HFFc6 (cell line): ENCODE results near the gene SLC35A2. TPM values are rescaled to one million over a fixed set of nuclear protein-coding genes. Genes with fewer than 3 reads are reported as not detected.
A peak's percentile ranks its signal among the peaks of the same experiment; 100 is the strongest.

Experiments used
- DNase-seq: peaks from one replicate; pipeline ENCODE4 v3.0.0-alpha.2; 2018
- H3K27ac Mint-ChIP-seq: 2 replicates; pipeline ENCODE4 v1.8.0; 2020; ENCODE audit warnings: mild to moderate bottlenecking, mixed read lengths
- H3K27me3 Mint-ChIP-seq: 2 replicates; pipeline ENCODE4 v1.8.0; 2021; ENCODE audit warnings: mild to moderate bottlenecking, moderate library complexity, mixed read lengths; ENCODE audit not compliant: insufficient read depth
- H3K36me3 Mint-ChIP-seq: 2 replicates; pipeline ENCODE4 v1.8.0; 2021; ENCODE audit warnings: low read depth, mixed read lengths
- H3K4me1 Mint-ChIP-seq: 2 replicates; pipeline ENCODE4 v1.8.0; 2020; ENCODE audit warnings: low read depth, mixed read lengths
- H3K4me3 Mint-ChIP-seq: 2 replicates; pipeline ENCODE4 v1.8.0; 2020; ENCODE audit warnings: mild to moderate bottlenecking, moderate library complexity, mixed read lengths
- H3K9me3 Mint-ChIP-seq: 2 replicates; pipeline ENCODE4 v1.8.0; 2020; ENCODE audit warnings: mild to moderate bottlenecking, mixed read lengths
- long read RNA-seq: library from polyadenylated mRNA; unstranded; transcript quantifications from one replicate; pipeline ENCODE4 v2.0.0, GENCODE V29; 2019
- total RNA-seq, 6 experiments: library from RNA; stranded (reverse); fragmentation: NEBNext Ultra II Directional; extraction: Animal tissue kit (Norgen Biotek cat#: 25700); gene quantifications; 2 replicates in 1 of 6; 3 replicates in 5 of 6; pipeline ENCODE4 v1.2.3, GENCODE V29; 2021
- TF ChIP-seq, protein P1 (sequence below): fragments of 200-600 bp; sonication (generic); IDR thresholded peaks from 2 replicates; pipeline ENCODE4 v1.5.0; 2021; ENCODE audit warnings: antibody characterized with exemption, mild to moderate bottlenecking

Gene SLC35A2
- total RNA-seq, result 10 to 100 TPM; 45.0 to 53.7 (median 47.0) TPM
- long read RNA-seq, transcript SLC35A2-204 (4 exons, 3,047 nt), result major isoform, 18 of 39 reads
- long read RNA-seq, transcript SLC35A2-207 (4 exons, 1,739 nt), result minor isoform, 6 of 39 reads
- long read RNA-seq, partial matches to known transcripts, result 2 of 39 reads
- long read RNA-seq, other reads (novel, unspliced or antisense), result 4 of 39 reads

DNA sequence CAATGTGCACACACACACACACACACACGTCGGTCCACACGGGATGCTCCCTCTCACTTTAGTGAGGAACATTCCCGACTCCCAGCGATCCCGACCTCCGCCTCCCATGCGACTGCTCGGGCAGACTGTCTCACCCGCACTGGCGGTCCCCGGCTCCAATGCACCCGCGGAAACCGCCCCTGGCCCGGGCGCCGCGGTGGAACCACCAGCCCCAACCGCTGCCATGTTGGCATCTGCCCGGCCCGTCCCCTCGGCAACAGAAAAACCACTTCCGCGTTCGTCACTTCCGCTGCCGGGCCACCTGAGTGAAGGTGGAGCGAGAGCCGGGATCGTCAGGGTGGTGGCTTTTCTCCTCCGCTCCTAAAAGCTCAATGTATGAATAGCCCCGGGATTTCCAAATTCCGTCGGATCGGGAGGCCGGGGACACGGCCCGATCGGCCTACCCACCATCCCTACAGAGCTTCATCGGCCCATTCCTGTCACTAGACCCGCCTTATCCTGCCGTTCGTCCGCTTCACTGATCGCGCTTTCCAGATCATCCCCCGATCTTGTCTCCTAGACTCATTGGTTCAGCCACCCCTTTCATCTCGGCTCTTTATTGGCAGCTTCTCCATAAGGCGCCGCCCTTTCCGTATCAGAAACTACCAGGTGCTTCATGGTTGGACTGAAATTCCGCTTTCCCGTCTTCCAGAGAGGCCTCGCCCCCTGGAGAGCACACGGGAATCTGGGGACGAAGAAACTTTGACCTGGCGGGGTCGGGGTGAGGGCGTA is at the start of gene SLC35A2:
TSS of gene SLC35A2 (minus strand) at position 235 of the 771 bp plus-strand sequence. CDS start at position 225, 10 bp downstream.
- Mint-ChIP-seq H3K27me3 (no peaks in the 10 kb centered on the region), H3K36me3 (peaks cover 11% of the 10 kb centered on the region), H3K4me1 (peaks cover 9% of the 10 kb centered on the region), H3K4me3 (peak within 1 kb of the TSS; percentile 96), H3K9me3 (no peaks in the 10 kb centered on the region), H3K27ac (peak within 1 kb of the TSS; percentile 96)
- TF ChIP-seq, protein P1, sequence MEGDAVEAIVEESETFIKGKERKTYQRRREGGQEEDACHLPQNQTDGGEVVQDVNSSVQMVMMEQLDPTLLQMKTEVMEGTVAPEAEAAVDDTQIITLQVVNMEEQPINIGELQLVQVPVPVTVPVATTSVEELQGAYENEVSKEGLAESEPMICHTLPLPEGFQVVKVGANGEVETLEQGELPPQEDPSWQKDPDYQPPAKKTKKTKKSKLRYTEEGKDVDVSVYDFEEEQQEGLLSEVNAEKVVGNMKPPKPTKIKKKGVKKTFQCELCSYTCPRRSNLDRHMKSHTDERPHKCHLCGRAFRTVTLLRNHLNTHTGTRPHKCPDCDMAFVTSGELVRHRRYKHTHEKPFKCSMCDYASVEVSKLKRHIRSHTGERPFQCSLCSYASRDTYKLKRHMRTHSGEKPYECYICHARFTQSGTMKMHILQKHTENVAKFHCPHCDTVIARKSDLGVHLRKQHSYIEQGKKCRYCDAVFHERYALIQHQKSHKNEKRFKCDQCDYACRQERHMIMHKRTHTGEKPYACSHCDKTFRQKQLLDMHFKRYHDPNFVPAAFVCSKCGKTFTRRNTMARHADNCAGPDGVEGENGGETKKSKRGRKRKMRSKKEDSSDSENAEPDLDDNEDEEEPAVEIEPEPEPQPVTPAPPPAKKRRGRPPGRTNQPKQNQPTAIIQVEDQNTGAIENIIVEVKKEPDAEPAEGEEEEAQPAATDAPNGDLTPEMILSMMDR, result no peak
- DNase-seq, result peak; percentile 66

DNA sequence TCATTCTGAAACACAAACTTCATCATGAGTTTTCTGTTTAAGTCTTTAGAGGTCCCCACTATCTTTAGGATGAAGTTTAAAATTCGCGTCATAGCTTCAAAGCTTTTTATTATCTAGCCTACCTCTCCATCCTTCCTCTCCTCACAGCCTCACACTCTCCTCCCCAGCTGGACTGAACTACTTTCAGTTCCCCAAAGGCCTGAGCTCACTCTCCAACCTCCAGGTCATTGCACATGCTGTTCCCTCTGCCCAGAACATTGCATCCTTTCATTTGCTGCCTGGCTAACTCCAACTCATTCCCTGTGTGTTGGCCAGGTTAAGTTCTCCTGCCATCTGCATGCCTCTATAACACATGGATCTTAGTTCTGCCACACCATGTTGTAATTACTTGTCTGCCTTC is 48.8 kb upstream of the SLC35A2 start:
- peaks cover 17% of the 10 kb centered on the region for H3K4me1 Mint-ChIP-seq
- peak overlapping the region; percentile 100; the same call in 1 of the 2 replicates for H3K27ac Mint-ChIP-seq
- H3K4me3 Mint-ChIP-seq, result peak overlapping the region; percentile 23; the same call in 1 of the 2 replicates
- TF ChIP-seq, protein P1, result no peak
- no peaks in the 10 kb centered on the region for H3K36me3 Mint-ChIP-seq
- H3K27me3 Mint-ChIP-seq, result no peaks in the 10 kb centered on the region; the same call in 1 of the 2 replicates
- DNase-seq, result no peak
- H3K9me3 Mint-ChIP-seq, result no peaks in the 10 kb centered on the region

DNA sequence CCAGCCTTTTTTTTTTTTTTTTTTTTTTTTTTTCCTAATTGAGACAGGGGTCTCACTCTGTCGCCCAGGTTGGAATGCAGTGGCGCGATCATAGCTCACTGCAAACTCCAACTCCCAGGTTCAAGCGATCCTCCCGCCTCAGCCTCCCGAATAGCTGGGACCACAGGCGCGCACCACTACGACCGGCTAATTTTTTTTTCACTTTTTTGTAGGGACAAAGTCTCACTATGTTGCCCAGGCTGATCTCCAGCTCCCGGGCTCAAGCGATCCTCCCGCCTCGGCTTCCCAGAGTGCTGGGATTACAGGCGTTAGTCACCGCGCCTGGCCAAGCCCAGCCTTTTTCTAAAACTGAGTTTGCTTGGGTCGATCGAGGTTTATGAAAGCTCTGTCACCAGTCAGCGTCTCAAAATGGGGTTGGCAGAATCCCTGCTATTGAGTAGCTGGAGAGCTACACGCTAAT is 47.2 kb upstream of the SLC35A2 start:
- H3K36me3 Mint-ChIP-seq, result no peaks in the 10 kb centered on the region
- peaks cover 22% of the 10 kb centered on the region for H3K4me1 Mint-ChIP-seq
- peak overlapping the region; percentile 100 for H3K27ac Mint-ChIP-seq
- no peaks in the 10 kb centered on the region for H3K9me3 Mint-ChIP-seq
- TF ChIP-seq, protein P1, result no peak
- H3K27me3 Mint-ChIP-seq, result no peaks in the 10 kb centered on the region; the same call in 1 of the 2 replicates
- peak overlapping the region; percentile 98 for H3K4me3 Mint-ChIP-seq
- DNase-seq, result peak; percentile 64

DNA sequence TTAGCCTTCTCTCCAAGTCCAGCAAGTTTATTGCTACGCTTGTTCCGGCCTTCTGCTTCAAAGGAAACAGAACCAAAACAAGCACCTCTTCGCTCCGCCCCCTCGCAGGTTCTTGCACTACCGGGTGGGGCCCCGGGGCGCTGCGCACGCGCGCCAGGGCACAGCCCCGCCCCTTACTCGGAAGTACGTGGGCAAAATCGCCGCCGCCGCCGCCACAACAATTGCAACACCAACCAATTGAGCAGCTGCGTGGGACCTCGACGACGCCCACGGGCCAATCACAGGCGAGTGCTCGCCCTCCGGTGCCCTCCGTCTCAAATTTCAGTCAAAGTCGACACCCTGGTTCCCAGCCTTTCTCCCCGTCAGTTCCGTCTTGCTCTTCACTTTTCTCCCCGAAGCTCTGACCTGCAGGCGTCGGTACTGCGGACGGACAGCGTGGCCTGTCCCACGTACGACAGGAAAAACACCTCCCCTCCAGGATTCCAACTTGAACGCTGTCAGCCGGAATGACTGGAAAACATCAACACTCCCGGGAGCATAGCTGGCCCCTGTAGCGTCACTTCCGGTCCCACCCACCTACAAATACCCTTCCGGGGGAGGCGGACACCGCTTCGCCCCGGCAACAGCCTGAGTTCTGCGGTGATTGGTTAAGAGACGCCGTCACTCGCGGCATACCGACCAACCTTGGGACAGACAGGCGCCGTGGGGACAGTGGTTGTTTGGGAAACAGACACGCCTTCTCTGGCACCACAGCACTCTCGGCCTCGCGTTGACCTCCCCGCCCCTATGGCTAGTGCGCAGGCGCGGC is 46.6 kb upstream of the SLC35A2 start:
- DNase-seq, result peak; percentile 97
- H3K4me3 Mint-ChIP-seq, result peak overlapping the region; percentile 98
- H3K27me3 Mint-ChIP-seq, result no peaks in the 10 kb centered on the region; the same call in 1 of the 2 replicates
- H3K27ac Mint-ChIP-seq, result peak overlapping the region; percentile 100
- peaks cover 22% of the 10 kb centered on the region for H3K4me1 Mint-ChIP-seq
- H3K9me3 Mint-ChIP-seq, result no peaks in the 10 kb centered on the region
- no peaks in the 10 kb centered on the region for H3K36me3 Mint-ChIP-seq
- TF ChIP-seq, protein P1, result no peak

DNA sequence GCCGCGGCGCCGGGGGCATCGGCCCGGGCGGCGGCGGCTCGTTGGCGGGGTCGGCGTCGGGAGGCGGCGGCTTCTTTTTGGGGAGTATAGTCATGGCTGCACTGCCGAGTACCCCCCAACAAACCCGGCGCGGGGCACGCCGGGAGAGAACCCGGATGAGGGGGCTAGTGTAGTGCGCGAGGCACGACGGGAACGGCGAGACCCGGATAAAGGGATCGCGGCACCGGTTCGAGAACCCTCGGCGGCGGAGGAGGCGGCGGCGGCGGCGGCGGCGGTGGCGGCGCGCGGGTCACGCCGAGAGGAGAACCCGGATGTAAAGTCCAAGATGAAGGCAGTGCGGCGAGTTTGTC is 46.0 kb upstream of the SLC35A2 start, which contains the start of gene OTUD5:
TSS of gene OTUD5 (minus strand) at position 131 of the 350 bp plus-strand sequence. CDS start at position 94, 37 bp downstream.
- TF ChIP-seq, protein P1, result no peak
- Mint-ChIP-seq H3K4me1 (peaks cover 22% of the 10 kb centered on the region), H3K27me3 (no peaks in the 10 kb centered on the region; the same call in 1 of the 2 replicates), H3K9me3 (no peaks in the 10 kb centered on the region), H3K27ac (peak within 1 kb of the TSS; percentile 100), H3K4me3 (peak within 1 kb of the TSS; percentile 98), H3K36me3 (no peaks in the 10 kb centered on the region)
- no peak for DNase-seq
